GM21825 (cell line): ENCODE data around the gene RC3H2.
"Not testable (repeated sequence)": the region's sequence is repeated elsewhere in the genome, so short reads cannot be mapped to it uniquely, and the experiment has no call there.

Experiments
- ATAC-seq: cut with Tn5 transposase; IDR thresholded peaks from one replicate; pipeline ENCODE4 v1.9.1; 2021; ENCODE audit warnings: mild to moderate bottlenecking, moderate library complexity; ENCODE audit not compliant: unreplicated experiment

Gene RC3H2

GRCh38 chr9:122810306-122810946 is 94.7 kb downstream of the RC3H2 start:
- peak; percentile 83 for ATAC-seq

DNA sequence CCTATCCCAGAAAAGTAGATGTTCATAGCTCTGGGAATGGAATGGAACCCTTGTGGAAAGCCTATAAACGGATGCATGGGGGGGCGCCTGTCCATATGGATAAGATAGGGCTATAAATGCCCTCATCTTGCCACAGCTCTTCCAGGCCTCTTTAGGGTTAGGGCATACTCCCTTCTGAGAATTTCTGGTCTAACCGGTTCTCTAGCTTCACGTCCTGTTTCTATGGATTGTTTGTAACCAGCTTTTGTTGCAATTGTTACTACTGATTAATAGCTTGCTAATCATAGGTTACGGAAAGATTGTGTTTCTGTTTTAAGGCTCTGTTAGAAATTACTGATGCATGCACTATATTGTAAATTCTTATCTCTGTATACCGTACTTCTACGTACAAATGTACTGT is 95.9 kb downstream of the RC3H2 start:
- not testable (repeated sequence) for ATAC-seq

DNA sequence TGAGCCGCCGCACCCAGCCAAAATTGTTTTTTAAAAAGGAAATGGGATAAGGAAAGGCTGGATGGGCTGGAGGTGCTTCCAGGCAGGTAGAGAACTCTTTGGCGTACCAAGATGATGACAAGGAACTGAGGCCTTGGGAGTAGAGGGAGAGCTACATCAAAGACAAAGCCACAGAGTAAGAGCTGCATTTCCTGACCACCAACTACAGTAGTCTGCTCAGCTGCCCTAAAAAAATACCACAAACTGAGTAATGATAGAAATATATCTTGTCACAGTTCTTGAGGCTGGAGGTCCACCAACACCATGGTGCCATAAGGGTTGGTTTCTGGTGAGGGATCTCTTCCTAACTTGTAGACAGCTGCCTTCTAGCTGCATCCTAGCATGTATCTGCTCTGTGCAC is 97.0 kb downstream of the RC3H2 start:
- no peak for ATAC-seq

GRCh38 chr9:122807271-122807900 is 97.8 kb downstream of the RC3H2 start:
- ATAC-seq = no peak

GRCh38 chr9:122806661-122807060 is 98.5 kb downstream of the RC3H2 start:
- ATAC-seq = no peak

- no peak for ATAC-seq
Measured at GRCh38 chr9:122800066-122801060, 104.8 kb downstream of the RC3H2 start, which contains the start of gene OR1K1. TSS of gene OR1K1 (plus strand) at chr9:122800123. CDS start at chr9:122800123, 0 bp downstream.

DNA sequence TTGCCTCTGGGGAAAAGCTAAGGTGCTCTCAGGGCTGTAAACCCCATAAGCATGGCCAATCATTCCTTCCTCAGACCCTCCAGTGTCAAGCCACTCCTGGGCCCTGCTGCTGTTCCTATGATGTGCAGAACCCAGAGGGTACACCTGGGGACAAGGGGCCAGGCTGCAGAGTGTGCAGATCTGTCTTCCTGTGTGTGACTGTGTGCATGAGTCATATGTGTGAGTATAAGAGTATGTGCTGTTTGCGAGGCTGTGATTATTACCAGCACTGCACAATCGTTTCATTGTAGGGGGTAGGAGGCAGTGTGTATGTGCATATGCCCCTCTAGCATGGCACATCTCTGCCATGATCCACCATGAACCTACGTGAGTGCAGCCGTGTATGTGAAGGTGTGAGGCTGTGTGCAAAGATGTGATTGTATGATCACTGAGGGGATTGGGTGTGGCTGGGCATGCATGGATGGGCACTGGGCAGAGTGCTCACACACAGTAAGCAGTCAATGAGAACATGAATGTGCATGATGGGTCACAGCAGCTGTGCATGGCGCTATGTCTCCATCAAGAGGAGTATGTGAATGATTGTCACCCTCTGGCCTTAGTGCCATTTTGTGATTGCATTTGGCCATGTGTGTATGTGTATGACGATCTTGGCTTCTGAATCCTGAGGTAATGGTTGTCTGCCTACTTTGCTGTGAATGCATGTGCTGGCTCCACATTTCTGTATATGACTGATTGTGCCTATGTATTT is 107.7 kb downstream of the RC3H2 start:
- no peak for ATAC-seq
